Lung (tissue), 16 donors: Measurements from ENCODE around the gene GXYLT2. TPM values are rescaled to one million over a fixed set of nuclear protein-coding genes. Genes with fewer than 3 reads are reported as not detected.

ENCODE experiments used
- ATAC-seq: fragments of 200-7000 bp; cut with Tn5 transposase; one replicate; pipeline ENCODE4 v1.9.1; 2020; ENCODE audit warnings: moderate number of reproducible peaks; ENCODE audit not compliant: insufficient read depth, low FRiP score
- DNase-seq, 3 donors: peaks; one replicate each; pipeline ENCODE4 v3.0.0-alpha.2; 2013 to 2017
- H3K27ac ChIP-seq, 2 donors: one replicate each; pipeline ENCODE4 v1.5.1; 2013; ENCODE audit warnings: mild to moderate bottlenecking in 2 of 2, moderate library complexity in 2 of 2, control low read depth in 1 of 2, inconsistent platforms in 1 of 2, low read depth in 1 of 2, low read length in 1 of 2
- H3K27me3 ChIP-seq, 3 donors: one replicate each; pipeline ENCODE4 v1.5.1; 2013; ENCODE audit warnings: low read length in 2 of 3; ENCODE audit not compliant: control insufficient read depth in 3 of 3, insufficient read depth in 3 of 3
- H3K36me3 ChIP-seq, 4 donors: one replicate each; pipeline ENCODE4 v1.5.1; 2013; ENCODE audit warnings: low read length in 4 of 4, mild to moderate bottlenecking in 1 of 4, moderate library complexity in 1 of 4; ENCODE audit not compliant: control insufficient read depth in 4 of 4, insufficient read depth in 4 of 4
- H3K4me1 ChIP-seq, 5 donors: one replicate each; pipeline ENCODE4 v1.5.1; 2013; ENCODE audit warnings: low read length in 5 of 5, mild to moderate bottlenecking in 2 of 5, moderate library complexity in 1 of 5; ENCODE audit not compliant: control insufficient read depth in 5 of 5, insufficient read depth in 5 of 5
- H3K4me3 ChIP-seq: one replicate; pipeline ENCODE4 v1.5.1; 2013; ENCODE audit warnings: mild to moderate bottlenecking, control low read depth, moderate library complexity
- H3K9ac ChIP-seq, 2 donors: one replicate each; pipeline ENCODE4 v1.5.1; 2013; ENCODE audit warnings: low read length in 2 of 2, control low read depth in 1 of 2; ENCODE audit not compliant: insufficient read depth in 1 of 2
- H3K9me3 ChIP-seq, 4 donors: one replicate each; pipeline ENCODE4 v1.5.1; 2013; ENCODE audit warnings: low read length in 3 of 4, mild to moderate bottlenecking in 1 of 4, moderate library complexity in 1 of 4; ENCODE audit not compliant: control insufficient read depth in 4 of 4, insufficient read depth in 3 of 4
- CTCF ChIP-seq: IDR thresholded peaks from 2 replicates; pipeline ENCODE4 v1.5.1; 2012; ENCODE audit warnings: mild to moderate bottlenecking; ENCODE audit errors: control extremely low read depth, extremely low read depth
- WGBS, 2 donors: extraction: QIAGEN DNeasy Blood & Tissue Kit; methylation state at CpG; one replicate each; pipeline ENCODE4 v1.1.7; 2013; 5-methylcytosine and 5-hydroxymethylcytosine counted together
- long read RNA-seq, 5 donors: transcript quantifications; one replicate each; lab custom pipeline, GENCODE V29; 2026
- polyA plus RNA-seq, 2 donors: library from polyadenylated mRNA; stranded (reverse); fragments of 200-250 nt; gene quantifications; one replicate each; pipeline ENCODE4 v1.2.1, GENCODE V29; 2013
- total RNA-seq, 2 donors: library from RNA; depleted of rRNA in 1 of 2; stranded (reverse); fragments of >200 nt in 1 of 2; gene quantifications; one replicate each; pipeline ENCODE4 v1.2.1, GENCODE V29; 2014 to 2021
- donor health status: control.
- donor health status: control.
- donor health status: Bipolar disorder and iron deficiency.
- donor health status: healthy.
- donor health status: DM: yes; HTN: yes; CAD: no.

Gene GXYLT2, protein sequence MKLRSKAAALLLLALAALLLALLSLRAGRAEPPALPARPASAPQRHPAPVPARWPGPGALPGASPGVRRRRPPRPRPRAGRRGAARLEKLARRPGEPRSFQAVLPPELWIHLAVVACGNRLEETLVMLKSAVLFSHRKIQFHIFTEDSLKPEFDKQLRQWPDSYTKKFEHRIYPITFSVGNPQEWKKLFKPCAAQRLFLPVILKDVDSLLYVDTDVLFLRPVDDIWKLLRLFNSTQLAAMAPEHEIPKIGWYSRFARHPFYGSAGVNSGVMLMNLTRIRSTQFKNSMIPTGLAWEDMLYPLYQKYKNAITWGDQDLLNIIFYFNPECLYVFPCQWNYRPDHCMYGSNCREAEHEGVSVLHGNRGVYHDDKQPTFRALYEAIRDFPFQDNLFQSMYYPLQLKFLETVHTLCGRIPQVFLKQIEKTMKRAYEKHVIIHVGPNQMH
- 10 to 100 TPM in 1 of 2 donors, 1 to 10 TPM in 1; 8.0 to 46.8 TPM for total RNA-seq
- polyA plus RNA-seq = 1 to 10 TPM in 1 of 2 donors, under 1 TPM in 1; 0.52 to 1.5 TPM
- long read RNA-seq, donor 1, partial matches to known transcripts = 0 of 1 reads
- long read RNA-seq, donor 1, other reads (novel, unspliced or antisense) = 0 of 1 reads
- long read RNA-seq, donor 2 = 0 reads
- long read RNA-seq, donor 3, partial matches to known transcripts = 0 of 2 reads
- long read RNA-seq, donor 3, other reads (novel, unspliced or antisense) = 0 of 2 reads
- long read RNA-seq, donor 4 = 0 reads
- long read RNA-seq, donor 5, partial matches to known transcripts = 0 of 2 reads
- long read RNA-seq, donor 5, other reads (novel, unspliced or antisense) = 0 of 2 reads

- Histone ChIP-seq H3K9ac (peak within 1 kb of the TSS; percentile 43 to 86), H3K27me3 (peaks cover 0 to 2% (median 0%) of the 10 kb centered on the region in 3 donors), H3K4me3 (peak within 1 kb of the TSS; percentile 55), H3K27ac (peak within 1 kb of the TSS; percentile 7 to 80), H3K9me3 (no peaks in the 10 kb centered on the region), H3K4me1 (peaks cover 2 to 51% (median 5%) of the 10 kb centered on the region in 5 donors), H3K36me3 (no peaks in the 10 kb centered on the region)
- TF ChIP-seq CTCF = no peak
- 0 to 1% methylated on average over 75 to 96 of the region's 96 CpGs for WGBS, 2 donors
- ATAC-seq (peak; percentile 70), DNase-seq (peak; percentile 86 to 94 (median 86))
These were observed at the start of gene GXYLT2 for GRCh38 chr3:72887705-72888545. Gene GXYLT2, plus strand, starts transcription at chr3:72888046. Its CDS starts 188 bp downstream, at chr3:72888234.

DNA sequence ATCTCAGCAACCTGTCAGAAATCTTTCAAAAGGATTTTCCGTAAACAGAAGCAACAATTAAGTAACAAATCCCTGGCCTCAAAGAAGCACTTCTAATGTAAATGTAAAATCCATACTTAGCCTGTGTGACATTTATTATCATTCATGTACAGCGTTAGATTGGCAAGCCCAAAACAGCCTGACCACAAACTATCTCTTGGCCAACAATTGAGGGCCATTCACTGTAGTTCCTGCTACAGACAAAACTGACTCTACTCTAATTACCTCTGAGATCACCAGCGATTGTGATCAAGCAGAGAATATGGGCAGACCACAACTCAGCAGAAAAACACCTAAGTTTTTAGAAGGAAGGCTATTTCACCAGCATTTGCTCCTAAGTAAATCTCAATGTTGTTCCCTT lies 48.8 kb upstream of the GXYLT2 start:
- TF ChIP-seq CTCF = no peak
- Histone ChIP-seq H3K4me1 (no peaks in the 10 kb centered on the region), H3K4me3 (no peak overlapping the region), H3K9ac (no peak overlapping the region), H3K27ac (no peak overlapping the region), H3K36me3 (peaks cover 10 to 24% (median 20%) of the 10 kb centered on the region in 4 donors), H3K9me3 (no peaks in the 10 kb centered on the region), H3K27me3 (no peaks in the 10 kb centered on the region)
- DNase-seq (no peak), ATAC-seq (no peak)
- WGBS, 2 donors = 73 to 91% methylated on average over 3 of the region's 3 CpGs

GRCh38 chr3:72844436-72844993 lies 43.3 kb upstream of the GXYLT2 start:
- ATAC-seq (no peak), DNase-seq (no peak)
- H3K4me3 ChIP-seq = no peak overlapping the region
- no peak for TF ChIP-seq CTCF
- no peak overlapping the region for H3K9ac ChIP-seq
- peaks cover 0 to under 1% (median 0%) of the 10 kb centered on the region in 3 donors for H3K27me3 ChIP-seq
- WGBS, 2 donors = 92 to 96% methylated on average over 1 of the region's 1 CpG
- no peaks in the 10 kb centered on the region for H3K9me3 ChIP-seq
- peaks cover 4 to 15% (median 11%) of the 10 kb centered on the region in 4 donors for H3K36me3 ChIP-seq
- H3K27ac ChIP-seq = no peak overlapping the region
- peaks cover 1 to 30% (median 9%) of the 10 kb centered on the region in 5 donors for H3K4me1 ChIP-seq
